GM12864 (cell line): ENCODE data around the gene P2RY8.
A peak's percentile ranks its signal among the peaks of the same experiment; 100 is the strongest.
"Not testable (repeated sequence)": the region's sequence is repeated elsewhere in the genome, so short reads cannot be mapped to it uniquely, and the experiment has no call there.

ENCODE experiments used
- DNase-seq: peaks from one replicate; pipeline ENCODE4 v3.0.0-alpha.2; 2011; ENCODE audit warnings: low read depth
- H3K4me3 ChIP-seq: 2 replicates; pipeline ENCODE4 v1.5.1; 2011; ENCODE audit warnings: mild to moderate bottlenecking, low read depth, low read length, control low read depth
- TF ChIP-seq, protein P1 (sequence below): IDR thresholded peaks from 2 replicates; pipeline ENCODE4 v1.5.1; 2011; ENCODE audit warnings: low read depth, mild to moderate bottlenecking, moderate library complexity, low read length, control low read depth, inconsistent platforms; ENCODE audit errors: missing control alignments

P2RY8 gene

GRCh38 chrX:1500701-1501624 lies 36.0 kb downstream of the P2RY8 start:
- no peak overlapping the region for H3K4me3 ChIP-seq
- peak; percentile 94 for DNase-seq
- TF ChIP-seq, protein P1, sequence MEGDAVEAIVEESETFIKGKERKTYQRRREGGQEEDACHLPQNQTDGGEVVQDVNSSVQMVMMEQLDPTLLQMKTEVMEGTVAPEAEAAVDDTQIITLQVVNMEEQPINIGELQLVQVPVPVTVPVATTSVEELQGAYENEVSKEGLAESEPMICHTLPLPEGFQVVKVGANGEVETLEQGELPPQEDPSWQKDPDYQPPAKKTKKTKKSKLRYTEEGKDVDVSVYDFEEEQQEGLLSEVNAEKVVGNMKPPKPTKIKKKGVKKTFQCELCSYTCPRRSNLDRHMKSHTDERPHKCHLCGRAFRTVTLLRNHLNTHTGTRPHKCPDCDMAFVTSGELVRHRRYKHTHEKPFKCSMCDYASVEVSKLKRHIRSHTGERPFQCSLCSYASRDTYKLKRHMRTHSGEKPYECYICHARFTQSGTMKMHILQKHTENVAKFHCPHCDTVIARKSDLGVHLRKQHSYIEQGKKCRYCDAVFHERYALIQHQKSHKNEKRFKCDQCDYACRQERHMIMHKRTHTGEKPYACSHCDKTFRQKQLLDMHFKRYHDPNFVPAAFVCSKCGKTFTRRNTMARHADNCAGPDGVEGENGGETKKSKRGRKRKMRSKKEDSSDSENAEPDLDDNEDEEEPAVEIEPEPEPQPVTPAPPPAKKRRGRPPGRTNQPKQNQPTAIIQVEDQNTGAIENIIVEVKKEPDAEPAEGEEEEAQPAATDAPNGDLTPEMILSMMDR: no peak

DNA sequence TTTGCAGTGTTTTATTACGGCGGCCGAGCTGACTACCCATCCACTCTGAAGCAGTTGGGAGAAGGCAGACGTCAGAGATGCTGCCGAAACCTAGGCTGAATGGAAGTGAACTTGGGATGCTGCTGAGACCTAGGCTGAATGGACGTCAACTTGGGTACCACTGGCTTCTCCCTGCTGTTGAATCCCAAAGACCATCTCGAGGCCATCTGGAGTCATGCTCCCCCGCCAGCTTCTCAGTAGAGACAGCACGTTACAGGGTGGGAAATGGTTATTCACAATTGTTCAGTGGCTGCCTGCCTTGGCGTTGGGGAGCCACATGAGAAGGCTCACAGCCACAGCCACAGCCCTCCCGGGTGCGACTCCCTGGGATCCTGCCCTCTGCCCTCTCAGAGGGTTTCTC lies 40.9 kb downstream of the P2RY8 start:
- H3K4me3 ChIP-seq: no peak overlapping the region
- no peak for DNase-seq
- TF ChIP-seq, protein P1: no peak

- TF ChIP-seq, protein P1: no peak
- peak overlapping the region; percentile 51 for H3K4me3 ChIP-seq
- DNase-seq: no peak
Measured at GRCh38 chrX:1493877-1494510, 43.0 kb downstream of the P2RY8 start.

GRCh38 chrX:1493412-1493811 lies 43.6 kb downstream of the P2RY8 start:
- H3K4me3 ChIP-seq: peak overlapping the region; percentile 51
- no peak for DNase-seq
- TF ChIP-seq, protein P1: no peak

GRCh38 chrX:1492421-1493012 lies 44.5 kb downstream of the P2RY8 start:
- TF ChIP-seq, protein P1: no peak
- peak overlapping the region; percentile 53 for H3K4me3 ChIP-seq
- DNase-seq: no peak

- TF ChIP-seq, protein P1: no peak
- peak overlapping the region; percentile 53 for H3K4me3 ChIP-seq
- DNase-seq: peak; percentile 91
Measured at GRCh38 chrX:1491851-1492349, 45.1 kb downstream of the P2RY8 start.

GRCh38 chrX:1491248-1491647 lies 45.7 kb downstream of the P2RY8 start:
- not testable (repeated sequence) for H3K4me3 ChIP-seq, DNase-seq

- H3K4me3 ChIP-seq, DNase-seq: not testable (repeated sequence)
Measured at GRCh38 chrX:1490723-1491122, 46.3 kb downstream of the P2RY8 start.

DNA sequence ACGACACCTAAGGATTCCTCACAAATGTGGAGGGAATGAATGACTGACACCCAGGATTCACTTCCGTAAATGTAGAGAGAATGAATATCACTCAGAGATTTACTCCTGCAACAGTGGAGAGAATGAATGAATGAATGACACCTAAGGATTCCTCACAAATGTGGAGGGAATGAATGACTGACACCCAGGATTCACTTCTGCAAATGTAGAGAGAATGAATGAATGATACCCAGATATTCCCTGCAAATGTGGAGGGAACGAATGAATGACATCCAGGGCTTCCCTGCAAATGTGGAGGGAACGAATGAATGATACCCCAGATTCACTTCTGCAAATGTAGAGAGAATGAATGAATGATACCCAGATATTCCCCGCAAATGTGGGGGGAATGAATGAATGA lies 47.6 kb downstream of the P2RY8 start:
- DNase-seq, H3K4me3 ChIP-seq: not testable (repeated sequence)
